ENCODE measurements around the gene SLC31A2.

SLC31A2 gene

GRCh38 chr9:113187929-113188595 is 37.3 kb downstream of the SLC31A2 start:
- DNase-seq, result no peak

- no peak for DNase-seq
Measured at GRCh38 chr9:113192455-113192854, 41.6 kb downstream of the SLC31A2 start.

GRCh38 chr9:113199683-113200329 is 49.0 kb downstream of the SLC31A2 start:
- no peak for DNase-seq

GRCh38 chr9:113205432-113205831 is 54.6 kb downstream of the SLC31A2 start:
- DNase-seq, result no peak

GRCh38 chr9:113205861-113206260 is 55.1 kb downstream of the SLC31A2 start:
- no peak for DNase-seq

- no peak for DNase-seq
Measured at GRCh38 chr9:113210815-113211214, 60.0 kb downstream of the SLC31A2 start.

All from activated naive CD4-positive, alpha-beta T cell treated with Interleukin-2 at 50 U/mL for 16 hours (primary cell).